T47D (cell line): ENCODE measurements around the gene GLIPR1L2.
A peak's percentile ranks its signal among the peaks of the same experiment; 100 is the strongest.
"Not testable (repeated sequence)": the region's sequence is repeated elsewhere in the genome, so short reads cannot be mapped to it uniquely, and the experiment has no call there.

Experiments used
- DNase-seq, 2 experiments: peaks; one replicate each; pipeline versions ENCODE4 v3.0.0 to v3.0.0-alpha.2; 2011 to 2012; ENCODE audit warnings: low read depth in 1 of 2, low spot score in 1 of 2
- JUND ChIP-seq: IDR thresholded peaks from 2 replicates; pipeline ENCODE4 v1.6.1; 2012; ENCODE audit warnings: low read depth
- in situ Hi-C: cut with HindIII; loops from 2 replicates; pipeline ENCODE4 v1.10.0; 2016; ENCODE audit warnings: low sequenced_read_pairs, low pct_unique_long_range_greater_than_20kb

GLIPR1L2 gene

GRCh38 chr12:75390899-75391538, at the start of gene GLIPR1L2:
GLIPR1L2 (plus strand) TSS chr12:75391089; CDS start chr12:75391117, 28 bp downstream.
- in situ Hi-C loops: no loop called here
- DNase-seq: peak; percentile 65 to 99
- TF ChIP-seq JUND: no peak

DNA sequence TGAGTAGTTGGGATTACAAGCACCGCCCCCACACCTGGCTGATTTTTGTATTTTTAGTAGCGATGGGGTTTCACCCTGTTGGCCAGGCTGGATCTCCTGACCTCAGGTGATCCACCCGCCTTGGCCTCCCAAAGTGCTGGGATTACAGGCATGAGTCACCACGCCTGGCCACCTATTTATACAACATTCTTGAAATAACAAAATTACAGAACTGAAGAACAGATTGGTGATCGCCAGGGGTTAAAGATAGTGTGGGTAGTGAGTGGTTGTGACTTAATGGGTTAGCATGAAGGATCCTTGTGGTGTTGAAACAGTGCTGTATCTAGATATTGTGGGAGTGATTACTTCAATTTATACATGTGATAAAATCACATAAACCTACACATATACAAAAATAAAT, 49.0 kb upstream of the GLIPR1L2 start:
- DNase-seq: no peak
- in situ Hi-C loops: no loop called here
- no peak for TF ChIP-seq JUND

GRCh38 chr12:75345531-75345930, 45.4 kb upstream of the GLIPR1L2 start:
- in situ Hi-C loops: no loop called here
- no peak for TF ChIP-seq JUND
- DNase-seq: no peak

GRCh38 chr12:75346215-75346614, 44.7 kb upstream of the GLIPR1L2 start:
- DNase-seq, in situ Hi-C loops: not testable (repeated sequence)

DNA sequence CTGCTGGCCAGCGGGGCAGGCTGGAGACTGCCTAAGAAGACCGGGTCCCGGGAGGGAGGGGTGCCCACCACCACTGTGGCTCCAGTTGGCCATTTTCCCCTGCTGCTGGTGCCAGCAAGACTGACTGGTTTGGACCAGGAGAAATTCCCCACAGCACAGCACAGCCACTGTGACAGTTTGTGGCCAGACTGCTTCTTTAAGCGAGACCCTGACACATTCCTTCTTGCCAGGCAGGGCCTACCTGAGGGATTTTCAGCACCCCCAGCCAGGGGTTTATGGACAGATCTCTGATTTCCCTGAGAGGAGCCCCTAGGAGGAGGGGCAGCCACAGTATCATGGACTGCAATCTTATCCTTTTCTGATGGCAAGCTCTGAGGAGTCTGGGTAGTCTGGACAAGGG, 40.9 kb upstream of the GLIPR1L2 start:
- no peak for DNase-seq
- no peak for TF ChIP-seq JUND
- in situ Hi-C loops: no loop called here

GRCh38 chr12:75350413-75350812, 40.5 kb upstream of the GLIPR1L2 start:
- TF ChIP-seq JUND: no peak
- in situ Hi-C loops: no loop called here
- DNase-seq: no peak

DNA sequence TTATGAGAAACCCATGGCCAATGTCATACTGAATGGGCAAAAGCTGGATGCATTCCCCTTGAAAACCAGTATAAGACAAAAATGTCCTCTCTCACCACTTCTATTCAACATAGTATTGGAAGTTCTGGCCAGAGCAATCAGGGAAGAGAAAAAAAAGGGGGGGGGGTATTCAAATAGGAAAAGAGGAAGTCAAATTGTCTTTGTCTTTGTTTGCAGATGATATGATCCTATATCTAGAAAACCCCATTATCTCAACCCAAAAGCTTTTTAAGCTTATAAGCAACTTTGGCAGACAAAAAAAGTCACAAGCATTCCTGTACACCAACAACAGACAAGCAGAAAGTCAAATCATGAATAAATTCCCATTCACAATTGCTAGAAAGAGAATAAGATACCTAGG, 36.9 kb upstream of the GLIPR1L2 start:
- in situ Hi-C loops: no loop called here
- no peak for TF ChIP-seq JUND
- DNase-seq: no peak

DNA sequence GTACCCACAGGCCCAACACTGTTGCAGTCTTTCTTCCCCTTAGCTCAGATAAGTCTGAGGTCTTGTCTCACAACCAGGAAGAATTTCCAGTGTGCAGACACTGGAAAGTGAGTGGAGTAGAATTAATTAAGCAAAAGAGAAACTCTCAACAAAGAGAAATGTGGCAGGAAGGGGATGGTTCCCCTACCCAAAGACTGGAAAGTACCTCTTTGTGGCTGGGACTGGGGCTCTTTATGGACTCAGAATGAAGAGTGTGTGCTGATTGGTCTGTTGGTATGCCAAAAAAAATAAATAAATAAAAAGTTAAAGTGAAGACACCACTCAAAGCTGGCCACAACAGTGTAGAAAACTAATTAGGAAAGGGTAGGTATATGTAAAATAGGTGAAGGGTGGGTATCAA, 30.0 kb upstream of the GLIPR1L2 start:
- DNase-seq: no peak
- TF ChIP-seq JUND: no peak
- in situ Hi-C loops: no loop called here

- no peak for DNase-seq
- no peak for TF ChIP-seq JUND
- in situ Hi-C loops: no loop called here
These were observed 29.5 kb upstream of the GLIPR1L2 start for GRCh38 chr12:75361408-75361807.

GRCh38 chr12:75364919-75365318, 26.0 kb upstream of the GLIPR1L2 start:
- TF ChIP-seq JUND: no peak
- no peak for DNase-seq
- in situ Hi-C loops: no loop called here

GRCh38 chr12:75366629-75367028, 24.3 kb upstream of the GLIPR1L2 start:
- in situ Hi-C loops: no loop called here

DNA sequence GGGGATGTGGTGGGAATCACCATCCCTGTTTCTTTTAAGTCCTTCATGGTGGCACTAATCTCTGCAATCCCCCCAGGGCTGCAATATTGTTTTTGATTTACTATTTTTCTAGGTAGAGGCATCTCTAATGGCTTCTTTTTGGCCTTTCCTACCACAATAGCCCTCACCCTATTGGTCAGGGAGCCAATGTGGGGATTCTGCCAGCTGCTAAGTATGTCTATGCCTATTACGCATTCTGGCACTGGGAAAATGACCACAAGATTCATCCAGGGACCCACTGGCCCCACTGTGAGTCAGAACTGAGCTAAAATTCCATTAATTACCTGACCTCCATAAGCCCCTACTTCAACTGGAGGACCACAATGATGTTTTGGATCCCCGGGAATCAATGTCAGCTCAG, 15.9 kb upstream of the GLIPR1L2 start:
- in situ Hi-C loops: no loop called here
- no peak for DNase-seq

More at GRCh38 chr12:75366629-75367028, 24.3 kb upstream of the GLIPR1L2 start:
- TF ChIP-seq JUND: no peak
- no peak for DNase-seq

DNA sequence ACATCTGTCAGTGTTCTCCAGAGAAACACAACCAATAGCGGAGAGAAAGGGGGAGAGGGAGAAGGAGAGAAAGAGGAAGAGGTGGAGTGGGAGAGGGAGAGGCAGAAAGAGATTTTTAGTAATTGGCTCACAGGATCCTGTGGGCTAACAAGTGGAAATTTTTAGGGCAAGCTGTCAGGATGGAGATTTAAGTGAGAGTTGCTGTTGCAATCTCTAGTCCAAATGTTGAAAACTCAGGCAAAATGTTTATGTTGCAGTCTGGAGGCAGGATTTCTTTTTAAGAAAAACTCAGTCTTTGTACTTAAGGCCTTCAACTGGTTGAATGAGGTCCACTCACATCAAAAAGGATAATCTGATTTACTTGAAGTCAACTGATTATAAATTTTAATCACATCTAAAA, 12.5 kb upstream of the GLIPR1L2 start:
- no peak for TF ChIP-seq JUND
- DNase-seq: no peak
- in situ Hi-C loops: no loop called here

More for the DNA sequence above, 15.9 kb upstream of the GLIPR1L2 start:
- TF ChIP-seq JUND: no peak

GRCh38 chr12:75389061-75389460, 1.8 kb upstream of the GLIPR1L2 start:
- no peak for DNase-seq
- in situ Hi-C loops: no loop called here

More at GRCh38 chr12:75389061-75389460, 1.8 kb upstream of the GLIPR1L2 start:
- no peak for TF ChIP-seq JUND
